GM20000 (cell line): ENCODE results near the gene BACH2.

Experiments
- DNase-seq: peaks from one replicate; pipeline ENCODE4 v3.0.0; 2012; ENCODE audit warnings: low spot score
- CTCF ChIP-seq: IDR thresholded peaks from 2 replicates; pipeline ENCODE4 v1.5.1; 2012; ENCODE audit warnings: mild to moderate bottlenecking, control low read depth; ENCODE audit errors: extremely low read depth, missing control alignments

The BACH2 gene

DNA sequence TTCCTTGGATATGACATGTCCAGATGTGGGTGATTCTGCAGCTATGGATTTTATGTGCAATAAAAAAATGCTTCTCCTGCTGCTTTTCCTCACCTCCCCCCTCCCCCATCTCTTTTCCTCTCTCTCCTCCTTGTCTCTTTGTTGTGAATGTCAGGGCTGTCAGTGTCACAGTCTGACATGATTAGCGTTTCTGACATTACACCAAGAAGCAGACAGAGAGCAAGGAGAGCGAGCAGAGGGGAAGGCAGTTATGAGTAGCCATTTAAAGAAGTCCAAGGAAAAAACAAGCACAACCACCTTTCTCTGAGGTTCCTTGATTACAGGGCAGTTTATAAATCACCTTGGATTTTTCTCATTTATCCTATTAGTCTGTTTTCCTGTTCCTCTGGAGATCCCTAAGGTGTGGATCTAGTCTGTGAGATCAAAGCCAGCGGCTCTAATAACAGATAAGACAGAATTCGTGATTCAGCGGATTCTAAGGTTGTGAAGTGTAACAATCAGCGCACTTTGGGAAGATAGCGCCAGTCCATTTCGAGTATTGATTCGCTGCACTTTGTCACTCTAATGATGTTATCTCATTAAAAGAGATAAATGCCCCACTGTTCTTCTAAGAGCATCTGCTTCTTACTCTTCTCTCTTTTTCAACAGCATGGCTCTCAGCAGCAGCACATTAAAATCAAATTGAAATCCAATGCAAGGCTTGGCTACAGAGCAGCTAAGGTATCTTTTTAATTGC lies 101.4 kb downstream of the BACH2 start:
- DNase-seq, result no peak

GRCh38 chr6:90194371-90194841 lies 102.2 kb downstream of the BACH2 start:
- TF ChIP-seq CTCF, result no peak
- no peak for DNase-seq

More for the DNA sequence above, 101.4 kb downstream of the BACH2 start:
- TF ChIP-seq CTCF, result no peak

- DNase-seq, result no peak
- TF ChIP-seq CTCF, result no peak
Observed at GRCh38 chr6:90193359-90193758, 103.3 kb downstream of the BACH2 start.

GRCh38 chr6:90192857-90193256 lies 103.8 kb downstream of the BACH2 start:
- no peak for TF ChIP-seq CTCF
- DNase-seq, result no peak

GRCh38 chr6:90190752-90191395 lies 105.8 kb downstream of the BACH2 start:
- TF ChIP-seq CTCF, result no peak
- DNase-seq, result no peak

DNA sequence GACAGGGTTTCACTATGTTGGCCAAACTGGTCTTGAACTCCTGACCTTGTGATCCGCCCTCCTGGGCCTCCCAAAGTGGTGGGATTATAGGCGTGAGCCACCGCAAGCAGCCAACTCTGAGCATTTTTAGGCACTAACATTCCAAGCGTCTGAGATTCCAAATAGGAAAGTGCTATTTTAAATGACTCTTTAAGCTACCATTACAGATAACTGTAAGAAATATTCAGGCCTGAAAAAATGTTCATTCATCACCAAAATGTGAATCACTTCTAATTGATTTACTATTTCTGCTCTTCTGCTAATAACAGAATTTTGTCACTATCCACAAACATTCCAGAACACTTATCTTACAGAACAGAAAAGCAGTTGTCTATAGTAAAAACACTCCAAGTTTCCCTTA lies 106.5 kb downstream of the BACH2 start:
- no peak for TF ChIP-seq CTCF
- DNase-seq, result no peak

- TF ChIP-seq CTCF, result no peak
Observed at GRCh38 chr6:90187437-90188121, 109.1 kb downstream of the BACH2 start.

More at GRCh38 chr6:90187437-90188121, 109.1 kb downstream of the BACH2 start:
- no peak for DNase-seq
